ENCODE measurements around the gene PPP3R2.
"Not testable (repeated sequence)": the region's sequence is repeated elsewhere in the genome, so short reads cannot be mapped to it uniquely, and the experiment has no call there.

Gene PPP3R2

GRCh38 chr9:101601904-101602765 is 7.4 kb upstream of the PPP3R2 start:
- no peaks in the 10 kb centered on the region for H3K36me3 ChIP-seq
- H3K4me3 ChIP-seq (ENCODE audit: low read depth in 1 of 2, low read length in 1 of 2): no peak overlapping the region
- no peak overlapping the region for H3K27ac ChIP-seq
- peaks cover 46% of the 10 kb centered on the region for H3K27me3 ChIP-seq
- H3K9me3 ChIP-seq: no peaks in the 10 kb centered on the region
- no peak for TF ChIP-seq CTCF (IDR thresholded peaks at IDR 0.05)
- peaks cover 0 to 3% of the 10 kb centered on the region in 2 experiments for H3K4me1 ChIP-seq (ENCODE audit: control insufficient read depth in 1 of 2, insufficient read depth in 1 of 2, low read depth in 1 of 2, low read length in 1 of 2)

- TF ChIP-seq CTCF (IDR thresholded peaks at IDR 0.05): no peak
These were observed 1.4 kb downstream of the PPP3R2 start for GRCh38 chr9:101593345-101593744.

DNA sequence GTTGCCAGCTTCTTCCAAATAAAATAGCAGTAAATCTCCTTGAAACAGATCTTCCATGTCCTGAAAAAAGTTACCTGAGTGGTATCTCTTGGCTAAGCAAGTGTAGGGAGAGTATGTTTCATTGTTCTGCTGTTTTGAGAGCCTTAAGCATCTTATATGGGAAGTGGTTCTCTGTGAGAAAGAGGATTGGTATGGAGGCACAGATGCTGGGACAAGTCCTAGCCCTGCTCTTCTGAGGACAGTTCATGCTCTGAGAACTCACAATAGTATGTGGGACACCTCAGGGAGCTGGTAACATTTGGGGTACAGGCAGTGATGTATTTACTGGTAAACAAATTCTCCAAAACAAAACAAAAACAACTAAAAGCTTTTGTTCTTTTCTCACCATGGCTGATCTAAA is 2.0 kb downstream of the PPP3R2 start:
- H3K27me3 ChIP-seq: peaks cover 16% of the 10 kb centered on the region
- H3K27ac ChIP-seq: no peak overlapping the region
- H3K4me3 ChIP-seq (ENCODE audit: low read depth in 1 of 2, low read length in 1 of 2): no peak overlapping the region
- H3K9me3 ChIP-seq: no peaks in the 10 kb centered on the region
- H3K4me1 ChIP-seq (ENCODE audit: control insufficient read depth in 1 of 2, insufficient read depth in 1 of 2, low read depth in 1 of 2, low read length in 1 of 2): no peaks in the 10 kb centered on the region
- no peaks in the 10 kb centered on the region for H3K36me3 ChIP-seq
- no peak for TF ChIP-seq CTCF (IDR thresholded peaks at IDR 0.05)

More at GRCh38 chr9:101593345-101593744, 1.4 kb downstream of the PPP3R2 start:
- Histone ChIP-seq H3K36me3 (no peaks in the 10 kb centered on the region), H3K4me1 (ENCODE audit: control insufficient read depth in 1 of 2, insufficient read depth in 1 of 2, low read depth in 1 of 2, low read length in 1 of 2) (no peaks in the 10 kb centered on the region), H3K27ac (no peak overlapping the region), H3K4me3 (ENCODE audit: low read depth in 1 of 2, low read length in 1 of 2) (no peak overlapping the region), H3K9me3 (no peaks in the 10 kb centered on the region), H3K27me3 (peaks cover 17% of the 10 kb centered on the region)

DNA sequence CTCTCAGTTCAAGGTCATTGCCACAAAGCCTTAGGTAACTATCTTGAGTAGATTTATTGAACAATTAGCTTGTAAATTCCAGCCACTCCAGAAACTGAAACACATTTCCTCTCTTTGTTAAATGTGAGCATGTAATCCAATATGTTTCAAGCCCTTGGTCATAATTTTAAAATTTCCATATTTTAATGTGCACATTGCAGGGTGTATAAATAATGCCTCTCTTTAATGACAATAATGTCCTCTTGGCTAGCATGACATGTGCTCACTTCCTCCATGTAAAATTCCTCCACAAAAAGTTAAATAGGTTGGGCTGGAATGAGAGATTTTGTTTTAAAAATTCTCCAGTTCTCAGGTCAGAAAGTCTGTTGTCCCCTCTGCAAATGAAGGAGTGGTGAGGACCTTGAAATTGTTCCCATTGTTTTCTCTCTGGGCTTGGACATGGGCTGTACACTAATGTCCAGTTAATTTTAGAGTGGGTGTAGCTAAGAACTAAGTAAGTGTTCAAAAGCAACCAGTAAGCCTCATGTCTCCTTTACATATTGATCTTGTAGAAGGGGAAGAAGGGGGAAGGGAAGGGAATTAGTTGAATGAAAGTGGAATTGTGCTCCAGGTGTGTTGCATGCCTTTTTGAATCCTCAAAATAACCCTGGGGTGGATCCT is 2.9 kb downstream of the PPP3R2 start:
- TF ChIP-seq CTCF (IDR thresholded peaks at IDR 0.05): no peak
- Histone ChIP-seq H3K36me3 (no peaks in the 10 kb centered on the region), H3K4me1 (ENCODE audit: control insufficient read depth in 1 of 2, insufficient read depth in 1 of 2, low read depth in 1 of 2, low read length in 1 of 2) (no peaks in the 10 kb centered on the region), H3K27ac (no peak overlapping the region), H3K4me3 (ENCODE audit: low read depth in 1 of 2, low read length in 1 of 2) (no peak overlapping the region), H3K27me3 (peaks cover 16% of the 10 kb centered on the region), H3K9me3 (no peaks in the 10 kb centered on the region)

DNA sequence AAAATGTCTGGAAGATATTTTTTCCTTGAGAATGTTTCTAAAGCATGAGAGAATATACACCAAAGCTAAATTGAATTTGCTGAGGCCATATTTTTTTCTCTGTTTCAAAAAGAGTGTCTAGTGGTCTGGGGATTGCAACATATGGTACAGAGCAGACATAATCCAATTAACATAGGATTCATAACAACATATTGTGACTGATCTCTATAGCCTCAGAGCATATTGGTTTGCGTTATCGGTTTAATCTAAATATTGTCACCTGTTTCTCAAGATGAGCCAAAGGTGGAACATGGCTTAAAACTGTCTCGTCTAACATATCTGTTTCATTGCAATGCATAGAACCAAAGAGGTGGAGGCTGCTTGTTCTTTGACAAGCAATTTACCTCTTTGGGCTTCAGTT is 3.9 kb downstream of the PPP3R2 start:
- H3K4me3 ChIP-seq (ENCODE audit: low read depth in 1 of 2, low read length in 1 of 2): no peak overlapping the region
- H3K9me3 ChIP-seq: no peaks in the 10 kb centered on the region
- peaks cover 16% of the 10 kb centered on the region for H3K27me3 ChIP-seq
- no peaks in the 10 kb centered on the region for H3K36me3 ChIP-seq
- peaks cover 0 to 8% of the 10 kb centered on the region in 2 experiments for H3K4me1 ChIP-seq (ENCODE audit: control insufficient read depth in 1 of 2, insufficient read depth in 1 of 2, low read depth in 1 of 2, low read length in 1 of 2)
- no peak for TF ChIP-seq CTCF (IDR thresholded peaks at IDR 0.05)
- H3K27ac ChIP-seq: no peak overlapping the region

- not testable (repeated sequence) for H3K4me3 ChIP-seq (ENCODE audit: low read depth in 1 of 2, low read length in 1 of 2); H3K9me3 ChIP-seq; H3K27ac ChIP-seq; H3K36me3 ChIP-seq
- Histone ChIP-seq H3K27me3 (peaks cover 16% of the 10 kb centered on the region), H3K4me1 (ENCODE audit: control insufficient read depth in 1 of 2, insufficient read depth in 1 of 2, low read depth in 1 of 2, low read length in 1 of 2) (peaks cover 6 to 16% of the 10 kb centered on the region in 2 experiments)
These were observed 4.7 kb downstream of the PPP3R2 start for GRCh38 chr9:101590074-101590473.
